Activated CD8-positive, alpha-beta memory T cell treated with anti-CD3 and anti-CD28 coated beads, Interleukin-2, amount 10 ng/mL, durations not matched to agents 7 days and 5 days (primary cell): ENCODE results near the gene SLC6A12. TPM values are rescaled to one million over a fixed set of nuclear protein-coding genes. Genes with fewer than 3 reads are reported as not detected.

Experiments
- ATAC-seq: fragments of 150-1000 bp; cut with Tn5 transposase; one replicate; pipeline ENCODE4 v1.10.0; 2021; ENCODE audit warnings: moderate library complexity
- CTCF ChIA-PET: fragments of 350-600 bp; sonication (Branson Sonifier 250); formaldehyde crosslinking; loops from one replicate; lab custom pipeline; 2021; ENCODE audit warnings: antibody characterized with exemption; lab: Charles Lee
- DNase-seq: peaks from one replicate; pipeline ENCODE4 v3.0.0-alpha.2; 2020
- H3K27ac Mint-ChIP-seq: one replicate; pipeline ENCODE4 v1.8.0; 2021; ENCODE audit warnings: mild to moderate bottlenecking, mixed read lengths
- H3K27me3 Mint-ChIP-seq: one replicate; pipeline ENCODE4 v1.8.0; 2021; ENCODE audit warnings: mixed read lengths
- H3K36me3 Mint-ChIP-seq: one replicate; pipeline ENCODE4 v1.8.0; 2021; ENCODE audit warnings: mild to moderate bottlenecking, mixed read lengths
- H3K4me1 Mint-ChIP-seq: one replicate; pipeline ENCODE4 v1.8.0; 2021; ENCODE audit warnings: mixed read lengths
- H3K4me3 Mint-ChIP-seq: one replicate; pipeline ENCODE4 v1.8.0; 2021; ENCODE audit warnings: mild to moderate bottlenecking, moderate library complexity, mixed read lengths
- H3K9me3 Mint-ChIP-seq: one replicate; pipeline ENCODE4 v1.8.0; 2022; ENCODE audit warnings: low read depth, mixed read lengths
- total RNA-seq, 2 experiments: library from RNA; stranded (reverse); gene quantifications; one replicate each; pipeline ENCODE4 v1.2.3, GENCODE V29; 2021

SLC6A12 gene
- total RNA-seq, 2 experiments from 2014 or later = 0.33 TPM; not detected in 1

- DNase-seq = no peak
- H3K4me1 Mint-ChIP-seq = peaks cover 3% of the 10 kb centered on the region
- no peak overlapping the region for H3K27ac Mint-ChIP-seq
- CTCF ChIA-PET = no interaction called here
- ATAC-seq = no peak
- no peak overlapping the region for H3K4me3 Mint-ChIP-seq
- H3K27me3 Mint-ChIP-seq = peaks cover under 1% of the 10 kb centered on the region
- H3K9me3 Mint-ChIP-seq = no peaks in the 10 kb centered on the region
- no peaks in the 10 kb centered on the region for H3K36me3 Mint-ChIP-seq
Measured at GRCh38 chr12:147242-147641, 66.7 kb downstream of the SLC6A12 start.

- H3K36me3 Mint-ChIP-seq = no peaks in the 10 kb centered on the region
- no peak overlapping the region for H3K27ac Mint-ChIP-seq
- CTCF ChIA-PET = interaction anchor here (1.1 kb wide), 1 partner anchor 45 kb away, joined by 4 read pairs; no protein-coding TSS in a partner anchor
Measured at GRCh38 chr12:145369-145960, 68.5 kb downstream of the SLC6A12 start.

DNA sequence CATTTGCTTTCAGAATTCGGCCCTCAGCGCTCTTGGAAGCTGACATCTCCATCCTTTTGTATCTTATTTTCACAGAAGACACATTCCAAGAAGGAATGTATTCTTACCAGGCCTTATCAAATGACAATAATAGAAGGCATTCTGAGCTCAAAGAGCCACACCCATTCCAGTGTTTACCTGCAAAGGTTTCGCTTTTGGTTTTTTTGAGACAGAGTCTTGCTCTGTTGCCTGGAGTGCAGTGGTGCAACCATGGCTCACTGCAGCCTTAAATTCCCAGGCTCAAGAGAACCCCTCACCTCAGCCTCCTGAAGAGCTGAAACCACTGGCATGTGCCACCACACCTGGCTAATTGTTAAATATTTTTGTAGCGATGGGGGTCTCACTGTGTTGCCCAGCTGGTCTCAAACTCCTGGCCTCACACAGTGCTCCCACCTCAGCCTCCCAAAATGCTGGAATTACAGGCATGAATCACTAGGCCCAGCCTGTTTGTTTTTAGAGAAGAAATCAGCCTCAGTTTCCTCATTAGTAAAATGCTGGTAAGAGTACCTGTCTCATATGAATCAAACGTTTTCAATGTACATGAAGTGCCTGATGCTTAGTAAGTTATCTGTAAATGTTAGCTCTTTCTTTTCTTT lies 69.2 kb downstream of the SLC6A12 start:
- H3K27me3 Mint-ChIP-seq = peaks cover 12% of the 10 kb centered on the region
- peaks cover 3% of the 10 kb centered on the region for H3K4me1 Mint-ChIP-seq
- no peaks in the 10 kb centered on the region for H3K36me3 Mint-ChIP-seq
- no peak overlapping the region for H3K27ac Mint-ChIP-seq
- ATAC-seq = no peak
- no peak overlapping the region for H3K4me3 Mint-ChIP-seq
- CTCF ChIA-PET = interaction anchor here (1.1 kb wide), 1 partner anchor 46 kb away, joined by 4 read pairs; no protein-coding TSS in a partner anchor
- no peak for DNase-seq
- no peaks in the 10 kb centered on the region for H3K9me3 Mint-ChIP-seq

More at GRCh38 chr12:145369-145960, 68.5 kb downstream of the SLC6A12 start:
- no peaks in the 10 kb centered on the region for H3K9me3 Mint-ChIP-seq
- H3K4me1 Mint-ChIP-seq = peaks cover 3% of the 10 kb centered on the region
- H3K27me3 Mint-ChIP-seq = peaks cover 6% of the 10 kb centered on the region
- no peak overlapping the region for H3K4me3 Mint-ChIP-seq
- ATAC-seq (no peak), DNase-seq (no peak)

DNA sequence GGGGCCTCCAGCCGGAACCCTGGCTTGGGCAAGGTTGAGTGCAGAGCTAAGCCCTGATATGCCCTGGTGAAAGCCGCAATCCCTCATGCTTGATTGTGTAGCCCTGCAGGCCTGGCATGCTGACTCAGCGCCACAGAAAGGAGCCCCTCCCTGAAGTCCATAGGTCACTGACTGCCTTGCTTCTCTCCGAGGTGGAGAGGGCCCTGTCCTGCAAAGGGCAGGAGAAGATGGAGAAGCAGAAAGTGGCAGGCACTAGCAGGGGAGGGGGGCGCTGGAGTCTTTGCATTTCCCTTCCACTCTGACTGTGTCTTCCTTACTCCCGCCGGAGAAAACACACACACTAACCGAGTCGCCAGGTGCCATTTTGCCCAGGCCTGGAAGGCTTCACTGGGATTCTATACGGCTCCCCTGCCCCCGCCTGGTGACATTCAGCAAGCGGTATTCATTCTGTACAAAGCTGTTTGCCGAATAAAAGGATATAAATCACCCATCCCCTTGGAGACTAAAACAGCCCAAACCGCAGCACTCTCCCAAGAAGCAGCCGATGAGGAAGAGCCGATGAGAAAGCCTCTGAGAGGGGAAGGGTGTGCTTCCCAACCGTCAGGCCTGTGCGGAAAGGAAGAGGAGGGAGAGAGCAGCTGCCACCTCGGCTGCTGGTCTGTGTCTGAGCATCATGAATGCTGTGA lies 69.8 kb downstream of the SLC6A12 start:
- H3K36me3 Mint-ChIP-seq = no peaks in the 10 kb centered on the region
- ATAC-seq (no peak), DNase-seq (no peak)
- no peak overlapping the region for H3K27ac Mint-ChIP-seq
- no peak overlapping the region for H3K4me3 Mint-ChIP-seq
- no peaks in the 10 kb centered on the region for H3K9me3 Mint-ChIP-seq
- CTCF ChIA-PET = no interaction called here
- peaks cover 8% of the 10 kb centered on the region for H3K4me1 Mint-ChIP-seq
- H3K27me3 Mint-ChIP-seq = peaks cover 19% of the 10 kb centered on the region

- H3K4me1 Mint-ChIP-seq = peaks cover 9% of the 10 kb centered on the region
- no peak overlapping the region for H3K27ac Mint-ChIP-seq
- CTCF ChIA-PET = no interaction called here
- no peak overlapping the region for H3K4me3 Mint-ChIP-seq
- ATAC-seq = no peak
- H3K27me3 Mint-ChIP-seq = peaks cover 22% of the 10 kb centered on the region
- H3K36me3 Mint-ChIP-seq = no peaks in the 10 kb centered on the region
- no peaks in the 10 kb centered on the region for H3K9me3 Mint-ChIP-seq
- no peak for DNase-seq
Measured at GRCh38 chr12:140162-140561, 73.8 kb downstream of the SLC6A12 start.

Other genes starting within 250 kb of the SLC6A12 start
- gene IQSEC3, start 147.4 kb downstream of the SLC6A12 start, total RNA-seq = 1 to 10 TPM; 2.0 to 2.2 TPM
- under 1 TPM; 0.35 TPM for gene SLC6A13, start 48.7 kb upstream of the SLC6A12 start, total RNA-seq
- 100 to 1,000 TPM; 101 to 108 TPM for gene KDM5A, start 175.2 kb upstream of the SLC6A12 start, total RNA-seq
- 10 to 100 TPM; 19.5 to 20.2 TPM for gene CCDC77, start 187.5 kb upstream of the SLC6A12 start, total RNA-seq
- under 1 TPM; 0.37 to 0.64 TPM for gene B4GALNT3, start 245.8 kb upstream of the SLC6A12 start, total RNA-seq